ENCODE results near the gene ACSS3. TPM values are rescaled to one million over a fixed set of nuclear protein-coding genes. Genes with fewer than 3 reads are reported as not detected.
A peak's percentile ranks its signal among the peaks of the same experiment; 100 is the strongest.
"Not testable (repeated sequence)": the region's sequence is repeated elsewhere in the genome, so short reads cannot be mapped to it uniquely, and the experiment has no call there.

ACSS3 gene
- total and polyA plus RNA-seq, 8 donors, result 0.73 to 28.5 (median 4.6) TPM

DNA sequence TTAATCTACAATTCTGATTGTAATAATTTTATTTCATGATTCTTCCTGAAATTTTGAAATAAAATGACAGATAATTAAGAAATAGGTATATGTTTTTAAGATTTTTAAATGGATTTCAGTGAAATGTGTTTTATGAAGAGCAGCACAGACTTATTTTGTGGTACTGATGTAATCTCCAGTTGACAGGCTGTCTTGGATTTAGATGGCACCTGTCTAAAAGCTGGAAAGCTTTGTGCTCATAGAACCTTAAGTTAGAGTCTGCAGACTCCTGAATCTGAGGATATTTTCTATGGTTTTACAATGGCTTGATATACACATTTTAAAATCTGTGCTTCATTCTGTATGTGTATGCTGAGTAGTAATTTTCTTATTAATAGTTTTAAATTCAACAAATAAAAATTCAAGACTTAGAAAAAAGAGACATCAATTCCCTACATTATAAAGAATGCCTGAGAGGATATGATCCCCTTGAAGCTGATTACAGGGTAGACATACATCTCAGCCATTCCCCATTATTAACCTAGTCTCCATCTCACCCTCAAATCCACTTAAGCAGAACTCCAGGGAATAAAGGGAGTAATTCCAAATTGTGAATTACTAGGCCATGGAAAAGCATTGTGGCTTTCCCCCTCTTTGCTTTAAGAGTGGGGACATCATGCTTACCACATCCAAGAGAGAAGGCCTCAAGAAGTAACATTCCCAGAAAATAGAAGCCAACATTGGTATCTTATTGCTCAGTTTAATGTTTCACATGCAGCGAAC is 33.7 kb upstream of the ACSS3 start:
- Histone ChIP-seq H3K4me3 (no peak overlapping the region), H3K9me3 (peaks cover 0 to 2% (median 0%) of the 10 kb centered on the region in 4 donors), H3K27ac (no peak overlapping the region), H3K4me1 (no peaks in the 10 kb centered on the region), H3K27me3 (no peaks in the 10 kb centered on the region), H3K36me3 (no peaks in the 10 kb centered on the region)
- TF ChIP-seq EP300 (IDR thresholded peaks at IDR 0.05) (no peak), POLR2AphosphoS5 (IDR thresholded peaks at IDR 0.05) (no peak), POLR2A (IDR thresholded peaks at IDR 0.05) (no peak)
- TF ChIP-seq, protein P1, sequence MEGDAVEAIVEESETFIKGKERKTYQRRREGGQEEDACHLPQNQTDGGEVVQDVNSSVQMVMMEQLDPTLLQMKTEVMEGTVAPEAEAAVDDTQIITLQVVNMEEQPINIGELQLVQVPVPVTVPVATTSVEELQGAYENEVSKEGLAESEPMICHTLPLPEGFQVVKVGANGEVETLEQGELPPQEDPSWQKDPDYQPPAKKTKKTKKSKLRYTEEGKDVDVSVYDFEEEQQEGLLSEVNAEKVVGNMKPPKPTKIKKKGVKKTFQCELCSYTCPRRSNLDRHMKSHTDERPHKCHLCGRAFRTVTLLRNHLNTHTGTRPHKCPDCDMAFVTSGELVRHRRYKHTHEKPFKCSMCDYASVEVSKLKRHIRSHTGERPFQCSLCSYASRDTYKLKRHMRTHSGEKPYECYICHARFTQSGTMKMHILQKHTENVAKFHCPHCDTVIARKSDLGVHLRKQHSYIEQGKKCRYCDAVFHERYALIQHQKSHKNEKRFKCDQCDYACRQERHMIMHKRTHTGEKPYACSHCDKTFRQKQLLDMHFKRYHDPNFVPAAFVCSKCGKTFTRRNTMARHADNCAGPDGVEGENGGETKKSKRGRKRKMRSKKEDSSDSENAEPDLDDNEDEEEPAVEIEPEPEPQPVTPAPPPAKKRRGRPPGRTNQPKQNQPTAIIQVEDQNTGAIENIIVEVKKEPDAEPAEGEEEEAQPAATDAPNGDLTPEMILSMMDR (IDR thresholded peaks at IDR 0.05), result no peak
- WGBS, 5 donors, result 83 to 98% (median 90%) methylated on average over 1 of the region's 1 CpG
- intact Hi-C loops (cut with DNase I; ENCODE audit: low total_unique reads), result no loop called here
- DNase-seq, result no peak

GRCh38 chr12:81064971-81065370 is 12.9 kb upstream of the ACSS3 start:
- WGBS, 5 donors, result 83 to 86% (median 86%) methylated on average over 11 of the region's 11 CpGs
- H3K4me1 ChIP-seq; H3K4me3 ChIP-seq; H3K36me3 ChIP-seq; H3K27ac ChIP-seq; DNase-seq; intact Hi-C loops (cut with DNase I; ENCODE audit: low total_unique reads); H3K27me3 ChIP-seq: not testable (repeated sequence)
- peaks cover 0 to 22% (median 12%) of the 10 kb centered on the region in 4 donors for H3K9me3 ChIP-seq

GRCh38 chr12:81070846-81071245 is 7.0 kb upstream of the ACSS3 start:
- Histone ChIP-seq H3K36me3 (no peaks in the 10 kb centered on the region), H3K4me3 (no peak overlapping the region), H3K9me3 (no peaks in the 10 kb centered on the region), H3K27me3 (no peaks in the 10 kb centered on the region), H3K27ac (no peak overlapping the region), H3K4me1 (no peaks in the 10 kb centered on the region)
- TF ChIP-seq, protein P1 (IDR thresholded peaks at IDR 0.05), result no peak
- TF ChIP-seq EP300 (IDR thresholded peaks at IDR 0.05) (no peak), POLR2AphosphoS5 (IDR thresholded peaks at IDR 0.05) (no peak), POLR2A (IDR thresholded peaks at IDR 0.05) (no peak)
- intact Hi-C loops (cut with DNase I; ENCODE audit: low total_unique reads), result no loop called here
- no peak for DNase-seq

GRCh38 chr12:81075539-81075938 is 2.3 kb upstream of the ACSS3 start:
- H3K9me3 ChIP-seq, result no peaks in the 10 kb centered on the region
- peaks cover 0 to 18% (median 10%) of the 10 kb centered on the region in 3 donors for H3K27me3 ChIP-seq
- H3K4me3 ChIP-seq, result no peak overlapping the region
- no peak overlapping the region for H3K27ac ChIP-seq
- no peak for TF ChIP-seq EP300 (IDR thresholded peaks at IDR 0.05)
- no peak for TF ChIP-seq POLR2AphosphoS5 (IDR thresholded peaks at IDR 0.05)
- TF ChIP-seq, protein P1 (IDR thresholded peaks at IDR 0.05), result no peak
- TF ChIP-seq POLR2A (IDR thresholded peaks at IDR 0.05), result no peak
- no peaks in the 10 kb centered on the region for H3K36me3 ChIP-seq
- WGBS, 5 donors, result 53 to 71% (median 56%) methylated on average over 3 of the region's 3 CpGs
- H3K4me1 ChIP-seq, result peaks cover 0 to 23% (median 9%) of the 10 kb centered on the region in 4 donors
- no peak for DNase-seq
- intact Hi-C loops (cut with DNase I; ENCODE audit: low total_unique reads), result no loop called here

DNA sequence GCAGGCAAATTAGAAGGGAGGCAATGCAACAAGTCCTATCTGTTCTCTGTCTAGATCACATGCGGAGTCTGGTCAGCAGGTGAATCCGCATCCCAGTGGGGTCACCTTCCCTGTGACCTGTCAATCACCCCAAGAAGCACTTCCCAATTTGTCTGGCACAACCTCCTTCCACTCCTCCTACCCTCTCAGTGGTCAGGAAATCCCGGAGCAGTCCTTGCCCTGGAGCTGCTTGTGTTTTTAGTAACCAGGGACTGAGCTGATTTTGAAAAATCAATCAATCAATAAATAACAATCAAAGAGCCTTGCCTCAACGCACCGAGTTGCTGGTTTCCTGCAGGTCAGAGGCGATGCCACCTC is 572 bp upstream of the ACSS3 start:
- no peaks in the 10 kb centered on the region for H3K9me3 ChIP-seq
- H3K36me3 ChIP-seq, result no peaks in the 10 kb centered on the region
- peak overlapping the region in 4 of 5 donors; percentile 16 to 82 (median 80) for H3K27ac ChIP-seq
- WGBS, 5 donors, result 15 to 27% (median 22%) methylated on average over 6 of the region's 6 CpGs
- peak in 1 of 2 donors; percentile 45 for DNase-seq
- H3K27me3 ChIP-seq, result peaks cover 0 to 18% (median 10%) of the 10 kb centered on the region in 3 donors
- intact Hi-C loops (cut with DNase I; ENCODE audit: low total_unique reads), result no loop called here
- TF ChIP-seq POLR2A (IDR thresholded peaks at IDR 0.05) (no peak), EP300 (IDR thresholded peaks at IDR 0.05) (no peak), POLR2AphosphoS5 (IDR thresholded peaks at IDR 0.05) (no peak)
- TF ChIP-seq, protein P1 (IDR thresholded peaks at IDR 0.05), result no peak
- H3K4me3 ChIP-seq, result peak overlapping the region; percentile 50 to 61 (median 52)
- H3K4me1 ChIP-seq, result peaks cover 0 to 26% (median 9%) of the 10 kb centered on the region in 4 donors

All from stomach (tissue), 9 donors.